Breast epithelium (tissue), 3 donors: Measurements from ENCODE around the gene CDH4.

Experiments used
- POLR2A ChIP-seq: fragments of 450-650 bp; IDR thresholded peaks from one replicate; pipeline ENCODE4 v1.6.1; 2016; ENCODE audit warnings: antibody characterized with exemption, mild to moderate bottlenecking, moderate library complexity
- POLR2AphosphoS5 ChIP-seq, 3 donors: sonication (generic); formaldehyde crosslinking; IDR thresholded peaks; one replicate each; pipeline ENCODE4 v1.6.1; 2017; ENCODE audit warnings: antibody characterized with exemption in 3 of 3

DNA sequence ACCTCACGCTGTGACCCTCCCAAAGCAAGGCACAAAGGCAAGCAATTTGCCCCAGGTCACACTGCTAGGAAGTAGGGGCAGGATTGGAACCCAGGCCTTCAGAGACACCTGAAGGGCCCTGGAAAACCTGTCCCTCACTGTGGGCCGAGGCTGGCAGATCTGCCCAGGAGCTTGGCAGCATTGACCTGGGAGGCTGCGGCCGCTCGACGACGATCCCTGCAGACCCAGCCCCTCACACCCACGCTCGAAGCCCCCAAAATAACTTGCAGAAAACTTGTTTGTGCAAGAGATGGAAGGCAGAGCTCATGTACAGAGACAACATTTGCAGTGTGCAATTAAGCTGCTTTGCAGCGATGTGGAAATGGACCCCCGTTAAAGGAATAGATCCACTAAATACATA, 562.2 kb downstream of the CDH4 start:
- TF ChIP-seq POLR2AphosphoS5 (IDR thresholded peaks at IDR 0.05) (no peak), POLR2A (no peak)
